Suprapubic skin (tissue), 4 donors: Measurements from ENCODE around the gene ACOT7. TPM values are rescaled to one million over a fixed set of nuclear protein-coding genes. Genes with fewer than 3 reads are reported as not detected.

Experiments used
- DNase-seq, 2 donors: peaks; one replicate each; pipeline ENCODE4 v3.0.0-alpha.2; 2019; ENCODE audit warnings: low spot score in 2 of 2
- H3K27ac ChIP-seq: fragments of 200-600 bp; sonication (generic); one replicate; pipeline ENCODE4 v1.5.1; 2019
- H3K27me3 ChIP-seq: fragments of 200-600 bp; sonication (generic); one replicate; pipeline ENCODE4 v1.5.1; 2019
- H3K36me3 ChIP-seq: fragments of 200-600 bp; sonication (generic); one replicate; pipeline ENCODE4 v1.5.1; 2019
- H3K4me1 ChIP-seq: fragments of 200-600 bp; sonication (generic); one replicate; pipeline ENCODE4 v1.5.1; 2019
- H3K4me3 ChIP-seq: fragments of 200-600 bp; sonication (generic); one replicate; pipeline ENCODE4 v1.5.1; 2019; ENCODE audit warnings: mild to moderate bottlenecking
- H3K9me3 ChIP-seq: fragments of 200-600 bp; sonication (generic); one replicate; pipeline ENCODE4 v1.5.1; 2019
- EP300 ChIP-seq: sonication (generic); formaldehyde crosslinking; IDR thresholded peaks from one replicate; pipeline ENCODE4 v1.6.1; 2017; ENCODE audit warnings: antibody characterized with exemption
- POLR2A ChIP-seq, 2 donors: fragments of 450-650 bp; IDR thresholded peaks; one replicate each; pipeline ENCODE4 v1.6.1; 2017; ENCODE audit warnings: antibody characterized with exemption in 2 of 2, mild to moderate bottlenecking in 2 of 2, moderate library complexity in 2 of 2
- POLR2AphosphoS5 ChIP-seq, 3 donors: sonication (generic); formaldehyde crosslinking; IDR thresholded peaks; one replicate each; pipeline ENCODE4 v1.6.1; 2017; ENCODE audit warnings: antibody characterized with exemption in 3 of 3
- WGBS: methylation state at CpG from one replicate; pipeline ENCODE4 v1.1.5; 2018; 5-methylcytosine and 5-hydroxymethylcytosine counted together
- total RNA-seq, 4 donors: library from RNA; depleted of rRNA; stranded (reverse); fragments of >200 nt; gene quantifications; one replicate each; pipeline ENCODE4 v1.1.0, GENCODE V29; 2016
- TF ChIP-seq, protein P1 (sequence below), 2 donors: fragments of 200-600 bp in 1 of 2; fragments of 450-650 bp in 1 of 2; sonication (generic) in 1 of 2; IDR thresholded peaks; one replicate each; pipeline ENCODE4 v1.5.1; 2016 to 2019; ENCODE audit warnings: antibody characterized with exemption in 2 of 2, mild to moderate bottlenecking in 1 of 2, moderate library complexity in 1 of 2

ACOT7 gene
- total RNA-seq, 4 donors from 2014 or later = 8.4 to 40.5 (median 26.7) TPM

DNA sequence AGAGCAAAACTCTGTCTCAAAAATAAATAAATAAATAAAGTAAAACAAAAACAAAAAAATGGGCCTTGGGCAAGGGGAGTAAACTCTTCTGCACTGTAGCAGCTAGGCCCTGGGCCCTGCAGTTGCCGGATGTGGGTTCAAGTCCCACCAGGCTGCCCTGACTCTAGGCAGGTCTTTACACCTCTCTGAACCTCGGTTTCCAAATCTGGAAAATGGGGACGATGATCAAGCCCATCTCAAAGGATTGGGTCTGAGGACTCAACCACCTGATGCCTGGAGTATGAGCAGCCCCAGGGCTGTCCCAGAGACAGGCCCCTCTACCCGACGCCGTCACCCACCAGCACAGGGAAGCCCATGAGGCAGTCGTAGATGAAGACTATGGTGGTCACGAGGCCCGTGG lies 140.2 kb downstream of the ACOT7 start:
- Histone ChIP-seq H3K36me3 (peaks cover 16% of the 10 kb centered on the region), H3K27me3 (peaks cover 35% of the 10 kb centered on the region), H3K27ac (no peak overlapping the region), H3K4me1 (peaks cover 25% of the 10 kb centered on the region), H3K9me3 (no peaks in the 10 kb centered on the region), H3K4me3 (no peak overlapping the region)
- WGBS = 100% methylated on average over 2 of the region's 9 CpGs
- TF ChIP-seq EP300 = no peak
- TF ChIP-seq, protein P1, sequence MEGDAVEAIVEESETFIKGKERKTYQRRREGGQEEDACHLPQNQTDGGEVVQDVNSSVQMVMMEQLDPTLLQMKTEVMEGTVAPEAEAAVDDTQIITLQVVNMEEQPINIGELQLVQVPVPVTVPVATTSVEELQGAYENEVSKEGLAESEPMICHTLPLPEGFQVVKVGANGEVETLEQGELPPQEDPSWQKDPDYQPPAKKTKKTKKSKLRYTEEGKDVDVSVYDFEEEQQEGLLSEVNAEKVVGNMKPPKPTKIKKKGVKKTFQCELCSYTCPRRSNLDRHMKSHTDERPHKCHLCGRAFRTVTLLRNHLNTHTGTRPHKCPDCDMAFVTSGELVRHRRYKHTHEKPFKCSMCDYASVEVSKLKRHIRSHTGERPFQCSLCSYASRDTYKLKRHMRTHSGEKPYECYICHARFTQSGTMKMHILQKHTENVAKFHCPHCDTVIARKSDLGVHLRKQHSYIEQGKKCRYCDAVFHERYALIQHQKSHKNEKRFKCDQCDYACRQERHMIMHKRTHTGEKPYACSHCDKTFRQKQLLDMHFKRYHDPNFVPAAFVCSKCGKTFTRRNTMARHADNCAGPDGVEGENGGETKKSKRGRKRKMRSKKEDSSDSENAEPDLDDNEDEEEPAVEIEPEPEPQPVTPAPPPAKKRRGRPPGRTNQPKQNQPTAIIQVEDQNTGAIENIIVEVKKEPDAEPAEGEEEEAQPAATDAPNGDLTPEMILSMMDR (IDR thresholded peaks at IDR 0.05) = no peak
- TF ChIP-seq POLR2A (IDR thresholded peaks at IDR 0.05) = no peak
- TF ChIP-seq POLR2AphosphoS5 (IDR thresholded peaks at IDR 0.05) = no peak
- DNase-seq = no peak

DNA sequence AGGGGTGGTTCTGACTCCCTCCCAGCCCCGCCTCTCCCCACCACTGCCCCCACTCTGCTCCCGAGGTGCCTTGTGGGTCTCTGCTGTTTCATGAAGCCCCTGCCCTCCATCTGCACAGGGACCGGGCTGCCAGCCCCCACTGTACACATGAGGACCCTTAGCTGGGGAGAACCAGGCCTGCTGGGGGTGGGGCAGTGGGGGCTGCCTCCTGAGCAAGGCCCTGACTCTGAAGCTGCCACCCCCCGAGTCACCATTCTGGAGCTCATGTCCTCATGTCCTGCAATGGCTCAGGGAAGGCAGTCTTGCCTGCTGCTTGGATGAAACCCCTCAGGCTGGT lies 141.2 kb downstream of the ACOT7 start:
- H3K27me3 ChIP-seq = peaks cover 44% of the 10 kb centered on the region
- H3K4me3 ChIP-seq = no peak overlapping the region
- DNase-seq = no peak
- 92% methylated on average over 2 of the region's 4 CpGs for WGBS
- H3K9me3 ChIP-seq = no peaks in the 10 kb centered on the region
- no peak overlapping the region for H3K27ac ChIP-seq
- TF ChIP-seq POLR2AphosphoS5 (IDR thresholded peaks at IDR 0.05) (no peak), EP300 (no peak), POLR2A (IDR thresholded peaks at IDR 0.05) (no peak)
- TF ChIP-seq, protein P1 (IDR thresholded peaks at IDR 0.05) = no peak
- H3K4me1 ChIP-seq = peaks cover 15% of the 10 kb centered on the region
- peaks cover 16% of the 10 kb centered on the region for H3K36me3 ChIP-seq

- Histone ChIP-seq H3K36me3 (peaks cover 16% of the 10 kb centered on the region), H3K4me3 (no peak overlapping the region), H3K27ac (no peak overlapping the region), H3K9me3 (no peaks in the 10 kb centered on the region), H3K27me3 (peaks cover 45% of the 10 kb centered on the region), H3K4me1 (peaks cover 16% of the 10 kb centered on the region)
- 87% methylated on average over 10 of the region's 15 CpGs for WGBS
- TF ChIP-seq, protein P1 (IDR thresholded peaks at IDR 0.05) = no peak
- TF ChIP-seq POLR2AphosphoS5 (IDR thresholded peaks at IDR 0.05) (no peak), EP300 (no peak), POLR2A (IDR thresholded peaks at IDR 0.05) (no peak)
- DNase-seq = no peak
Measured at GRCh38 chr1:6251681-6252373, 141.7 kb downstream of the ACOT7 start.

GRCh38 chr1:6251233-6251632 lies 142.3 kb downstream of the ACOT7 start:
- WGBS = 85% methylated on average over 16 of the region's 19 CpGs

More at GRCh38 chr1:6251233-6251632, 142.3 kb downstream of the ACOT7 start:
- TF ChIP-seq, protein P1 (IDR thresholded peaks at IDR 0.05) = no peak
- TF ChIP-seq POLR2A (IDR thresholded peaks at IDR 0.05) (no peak), POLR2AphosphoS5 (IDR thresholded peaks at IDR 0.05) (no peak), EP300 (no peak)
- Histone ChIP-seq H3K36me3 (peaks cover 16% of the 10 kb centered on the region), H3K4me1 (peaks cover 22% of the 10 kb centered on the region), H3K4me3 (no peak overlapping the region), H3K27ac (no peak overlapping the region), H3K9me3 (no peaks in the 10 kb centered on the region), H3K27me3 (peaks cover 49% of the 10 kb centered on the region)
- DNase-seq = no peak
